Measurements from ENCODE around the gene SEMA3E.

Gene SEMA3E

GRCh38 chr7:83646027-83646426 lies 2.9 kb downstream of the SEMA3E start:
- TF ChIP-seq Cebpa-rat (IDR thresholded peaks at IDR 0.05) = no peak
- no peak overlapping the region for H3K4me2 ChIP-seq
- no peaks in the 10 kb centered on the region for H3K9me3 ChIP-seq (replicated peaks in 1 of 11)
- H3K36me3 ChIP-seq = no peaks in the 10 kb centered on the region
- H3K27me3 ChIP-seq = no peaks in the 10 kb centered on the region
- no peak overlapping the region for H3K27ac ChIP-seq
- no peak overlapping the region for H3K4me3 ChIP-seq
- no peak overlapping the region for H3K9ac ChIP-seq
- no peaks in the 10 kb centered on the region for H3K4me1 ChIP-seq
- no peaks in the 10 kb centered on the region for H4K20me1 ChIP-seq

GRCh38 chr7:83643739-83644138 lies 5.2 kb downstream of the SEMA3E start:
- Histone ChIP-seq H3K27me3 (no peaks in the 10 kb centered on the region), H3K9ac (no peak overlapping the region), H3K4me3 (no peak overlapping the region), H3K36me3 (no peaks in the 10 kb centered on the region), H4K20me1 (no peaks in the 10 kb centered on the region), H3K27ac (no peak overlapping the region), H3K4me1 (no peaks in the 10 kb centered on the region), H3K9me3 (replicated peaks in 1 of 11) (no peaks in the 10 kb centered on the region), H3K4me2 (no peak overlapping the region)
- no peak for TF ChIP-seq Cebpa-rat (IDR thresholded peaks at IDR 0.05)

- no peaks in the 10 kb centered on the region for H3K36me3 ChIP-seq
- H3K9ac ChIP-seq = no peak overlapping the region
- no peak overlapping the region for H3K4me2 ChIP-seq
- H3K4me1 ChIP-seq = no peaks in the 10 kb centered on the region
- no peak for TF ChIP-seq Cebpa-rat (IDR thresholded peaks at IDR 0.05)
- no peak overlapping the region for H3K4me3 ChIP-seq
- no peaks in the 10 kb centered on the region for H3K27me3 ChIP-seq
- H4K20me1 ChIP-seq = no peaks in the 10 kb centered on the region
- H3K27ac ChIP-seq = no peak overlapping the region
- H3K9me3 ChIP-seq (replicated peaks in 1 of 11) = no peaks in the 10 kb centered on the region
Observed at GRCh38 chr7:83643012-83643411, 5.9 kb downstream of the SEMA3E start.

GRCh38 chr7:83640731-83641537 lies 8.0 kb downstream of the SEMA3E start:
- Histone ChIP-seq H3K9me3 (replicated peaks in 1 of 11) (no peaks in the 10 kb centered on the region), H3K27ac (no peak overlapping the region), H3K4me2 (no peak overlapping the region), H3K4me3 (no peak overlapping the region), H3K4me1 (no peaks in the 10 kb centered on the region), H4K20me1 (no peaks in the 10 kb centered on the region), H3K36me3 (no peaks in the 10 kb centered on the region), H3K9ac (no peak overlapping the region), H3K27me3 (no peaks in the 10 kb centered on the region)
- no peak for TF ChIP-seq Cebpa-rat (IDR thresholded peaks at IDR 0.05)

GRCh38 chr7:83640240-83640639 lies 8.7 kb downstream of the SEMA3E start:
- H3K36me3 ChIP-seq = no peaks in the 10 kb centered on the region
- H3K9me3 ChIP-seq (replicated peaks in 1 of 11) = no peaks in the 10 kb centered on the region
- no peak overlapping the region for H3K27ac ChIP-seq
- no peaks in the 10 kb centered on the region for H3K27me3 ChIP-seq
- H3K4me2 ChIP-seq = no peak overlapping the region
- H3K4me1 ChIP-seq = no peaks in the 10 kb centered on the region
- no peak for TF ChIP-seq Cebpa-rat (IDR thresholded peaks at IDR 0.05)
- H4K20me1 ChIP-seq = no peaks in the 10 kb centered on the region
- no peak overlapping the region for H3K9ac ChIP-seq
- H3K4me3 ChIP-seq = no peak overlapping the region

- Histone ChIP-seq H3K4me2 (no peak overlapping the region), H3K36me3 (no peaks in the 10 kb centered on the region), H3K4me3 (no peak overlapping the region), H3K4me1 (no peaks in the 10 kb centered on the region), H3K27me3 (no peaks in the 10 kb centered on the region), H3K27ac (no peak overlapping the region), H4K20me1 (no peaks in the 10 kb centered on the region), H3K9ac (no peak overlapping the region), H3K9me3 (replicated peaks in 1 of 11) (no peaks in the 10 kb centered on the region)
- TF ChIP-seq Cebpa-rat (IDR thresholded peaks at IDR 0.05) = no peak
Observed at GRCh38 chr7:83633516-83633915, 15.4 kb downstream of the SEMA3E start.

- Histone ChIP-seq H3K27ac (no peak overlapping the region), H3K27me3 (no peaks in the 10 kb centered on the region), H3K4me1 (no peaks in the 10 kb centered on the region), H3K9ac (no peak overlapping the region), H3K36me3 (no peaks in the 10 kb centered on the region), H3K4me2 (no peak overlapping the region), H3K9me3 (replicated peaks in 1 of 11) (no peaks in the 10 kb centered on the region), H3K4me3 (no peak overlapping the region), H4K20me1 (no peaks in the 10 kb centered on the region)
- no peak for TF ChIP-seq Cebpa-rat (IDR thresholded peaks at IDR 0.05)
Observed at GRCh38 chr7:83629117-83629880, 19.6 kb downstream of the SEMA3E start.

- Histone ChIP-seq H3K27ac (no peak overlapping the region), H3K36me3 (no peaks in the 10 kb centered on the region), H3K4me3 (no peak overlapping the region), H3K4me2 (no peak overlapping the region), H3K27me3 (no peaks in the 10 kb centered on the region), H3K9ac (no peak overlapping the region), H3K9me3 (replicated peaks in 1 of 11) (no peaks in the 10 kb centered on the region), H3K4me1 (no peaks in the 10 kb centered on the region), H4K20me1 (no peaks in the 10 kb centered on the region)
- no peak for TF ChIP-seq Cebpa-rat (IDR thresholded peaks at IDR 0.05)
Observed at GRCh38 chr7:83617858-83618257, 31.1 kb downstream of the SEMA3E start.

- no peaks in the 10 kb centered on the region for H3K9me3 ChIP-seq (replicated peaks in 1 of 11)
- no peaks in the 10 kb centered on the region for H3K36me3 ChIP-seq
Observed at GRCh38 chr7:83614112-83614511, 34.8 kb downstream of the SEMA3E start.

GRCh38 chr7:83613232-83613631 lies 35.7 kb downstream of the SEMA3E start:
- Histone ChIP-seq H4K20me1 (no peaks in the 10 kb centered on the region), H3K36me3 (no peaks in the 10 kb centered on the region), H3K27me3 (no peaks in the 10 kb centered on the region), H3K4me2 (no peak overlapping the region), H3K9me3 (replicated peaks in 1 of 11) (no peaks in the 10 kb centered on the region), H3K4me3 (no peak overlapping the region), H3K9ac (no peak overlapping the region), H3K4me1 (no peaks in the 10 kb centered on the region), H3K27ac (no peak overlapping the region)
- no peak for TF ChIP-seq Cebpa-rat (IDR thresholded peaks at IDR 0.05)

More at GRCh38 chr7:83614112-83614511, 34.8 kb downstream of the SEMA3E start:
- Histone ChIP-seq H3K27ac (no peak overlapping the region), H3K27me3 (no peaks in the 10 kb centered on the region), H3K4me1 (no peaks in the 10 kb centered on the region), H3K4me2 (no peak overlapping the region), H3K4me3 (no peak overlapping the region), H4K20me1 (no peaks in the 10 kb centered on the region), H3K9ac (no peak overlapping the region)
- no peak for TF ChIP-seq Cebpa-rat (IDR thresholded peaks at IDR 0.05)

Data from BLaER1 treated with 17β-estradiol and CSF1 and Interleukin-3, amounts not matched to agents 10 nM and 100 nM (cell line).